ENCODE measurements around the gene PTPRN2.

PTPRN2 gene

DNA sequence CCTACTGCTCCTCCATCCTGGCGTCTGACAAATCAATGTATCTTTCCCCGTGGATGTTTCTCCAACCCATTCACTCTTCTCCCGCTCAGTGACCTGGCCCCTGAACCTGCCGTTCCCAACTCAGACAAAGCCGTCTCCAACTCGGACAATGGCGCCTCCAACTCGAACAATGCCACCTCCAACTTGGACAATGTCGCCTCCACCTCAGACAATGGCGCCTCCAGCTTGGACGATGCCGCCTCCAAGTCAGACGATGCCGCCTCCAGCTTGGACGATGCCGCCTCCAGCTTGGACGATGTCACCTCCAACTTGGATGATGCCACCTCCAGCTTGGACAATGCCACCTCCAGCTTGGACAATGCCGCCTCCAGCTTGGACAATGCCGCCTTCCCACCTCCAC lies 642.2 kb downstream of the PTPRN2 start:
- Histone ChIP-seq H3K27ac (no peak overlapping the region), H3K9ac (no peak overlapping the region), H3K4me3 (ENCODE audit: low read depth, low read length) (no peak overlapping the region), H2AFZ (no peak overlapping the region), H3K79me2 (no peaks in the 10 kb centered on the region), H3K27me3 (ENCODE audit: control insufficient read depth, insufficient read depth, low read length) (no peaks in the 10 kb centered on the region), H3K36me3 (ENCODE audit: control insufficient read depth, insufficient read depth, low read length) (no peaks in the 10 kb centered on the region), H3K4me2 (ENCODE audit: low read length) (no peak overlapping the region), H3K9me3 (ENCODE audit: control insufficient read depth, low read length) (no peaks in the 10 kb centered on the region), H3K4me1 (no peaks in the 10 kb centered on the region)
- TF ChIP-seq CTCF (IDR thresholded peaks at IDR 0.05): no peak

DNA sequence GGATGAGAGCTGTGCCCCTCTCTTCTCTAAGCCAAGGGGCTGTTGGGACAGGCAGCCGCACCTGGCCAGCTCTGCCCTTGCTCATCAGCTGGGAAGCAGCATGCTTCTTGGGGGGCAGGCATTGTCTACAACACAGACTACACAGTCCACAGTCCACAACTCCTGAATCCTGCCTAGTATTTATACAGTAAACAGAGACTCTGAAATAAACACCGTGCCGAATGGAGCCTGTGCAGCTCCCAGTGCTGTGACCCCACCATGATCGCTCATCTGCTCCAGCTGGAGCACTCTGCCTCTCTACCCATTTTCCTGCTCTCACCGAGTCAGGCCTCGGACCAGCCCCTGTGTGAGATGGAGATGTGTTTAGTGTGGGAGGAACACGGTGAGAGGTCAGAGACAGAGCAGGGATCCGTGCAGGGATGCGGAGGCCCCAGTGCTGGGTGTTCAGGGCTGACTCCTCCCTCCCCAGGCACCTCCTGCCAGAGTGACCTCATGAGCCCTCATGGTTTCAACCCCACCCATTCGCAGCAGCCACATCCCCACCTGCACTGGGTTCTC lies 642.8 kb downstream of the PTPRN2 start:
- no peak overlapping the region for H3K9ac ChIP-seq
- H3K27ac ChIP-seq: no peak overlapping the region
- H3K36me3 ChIP-seq (ENCODE audit: control insufficient read depth, insufficient read depth, low read length): no peaks in the 10 kb centered on the region
- H3K9me3 ChIP-seq (ENCODE audit: control insufficient read depth, low read length): no peaks in the 10 kb centered on the region
- no peaks in the 10 kb centered on the region for H3K4me1 ChIP-seq
- H3K27me3 ChIP-seq (ENCODE audit: control insufficient read depth, insufficient read depth, low read length): no peaks in the 10 kb centered on the region
- no peak overlapping the region for H2AFZ ChIP-seq
- no peaks in the 10 kb centered on the region for H3K79me2 ChIP-seq
- H3K4me3 ChIP-seq (ENCODE audit: low read depth, low read length): no peak overlapping the region
- TF ChIP-seq CTCF (IDR thresholded peaks at IDR 0.05): no peak
- no peak overlapping the region for H3K4me2 ChIP-seq (ENCODE audit: low read length)

DNA sequence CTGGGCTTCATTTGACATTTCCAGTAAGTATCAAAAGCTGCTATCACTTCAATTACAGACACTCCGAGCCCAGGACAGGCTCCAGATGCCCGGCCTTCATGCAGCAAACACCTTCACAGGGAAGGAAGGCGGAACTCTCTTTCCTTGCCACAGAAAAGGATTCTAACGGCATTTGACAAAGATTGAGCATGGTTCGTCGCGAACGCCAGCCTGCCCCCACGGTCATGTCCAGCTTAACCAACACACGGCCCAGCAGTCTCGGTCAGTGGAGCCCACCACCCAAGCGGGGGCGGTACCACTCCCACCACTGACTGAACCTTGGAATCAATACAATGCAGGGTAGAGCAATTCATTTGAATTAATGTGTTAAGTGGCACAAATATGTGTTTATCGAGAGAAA lies 643.6 kb downstream of the PTPRN2 start:
- no peaks in the 10 kb centered on the region for H3K9me3 ChIP-seq (ENCODE audit: control insufficient read depth, low read length)
- H3K4me1 ChIP-seq: no peaks in the 10 kb centered on the region
- H3K36me3 ChIP-seq (ENCODE audit: control insufficient read depth, insufficient read depth, low read length): no peaks in the 10 kb centered on the region
- no peak for TF ChIP-seq CTCF (IDR thresholded peaks at IDR 0.05)
- no peak overlapping the region for H3K4me2 ChIP-seq (ENCODE audit: low read length)
- H3K27ac ChIP-seq: no peak overlapping the region
- no peaks in the 10 kb centered on the region for H3K27me3 ChIP-seq (ENCODE audit: control insufficient read depth, insufficient read depth, low read length)
- H2AFZ ChIP-seq: no peak overlapping the region
- H3K79me2 ChIP-seq: no peaks in the 10 kb centered on the region
- H3K4me3 ChIP-seq (ENCODE audit: low read depth, low read length): no peak overlapping the region
- H3K9ac ChIP-seq: no peak overlapping the region

DNA sequence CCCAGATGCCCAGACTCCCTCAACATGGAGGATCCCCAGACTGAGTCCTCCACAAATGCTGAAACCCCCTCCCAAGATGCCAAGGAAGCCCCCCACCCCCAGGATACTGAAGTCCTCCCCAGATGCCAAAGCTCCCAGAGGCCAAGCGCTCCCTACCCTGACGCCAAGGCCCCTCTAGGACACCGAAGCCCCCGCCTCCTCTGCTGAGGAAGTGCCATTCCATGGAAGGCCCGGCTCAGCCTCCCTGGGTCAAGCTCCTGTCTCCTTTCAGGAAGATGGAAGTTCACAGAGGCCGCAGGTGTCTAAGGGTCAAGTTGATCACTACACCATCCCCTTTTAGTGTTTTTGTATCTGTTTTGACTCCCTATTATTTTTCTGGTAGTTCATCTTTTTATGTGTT lies 644.1 kb downstream of the PTPRN2 start:
- Histone ChIP-seq H3K4me2 (ENCODE audit: low read length) (no peak overlapping the region), H3K36me3 (ENCODE audit: control insufficient read depth, insufficient read depth, low read length) (no peaks in the 10 kb centered on the region), H3K79me2 (no peaks in the 10 kb centered on the region), H3K4me3 (ENCODE audit: low read depth, low read length) (no peak overlapping the region), H3K9me3 (ENCODE audit: control insufficient read depth, low read length) (no peaks in the 10 kb centered on the region), H3K27ac (no peak overlapping the region), H2AFZ (no peak overlapping the region), H3K9ac (no peak overlapping the region), H3K4me1 (no peaks in the 10 kb centered on the region), H3K27me3 (ENCODE audit: control insufficient read depth, insufficient read depth, low read length) (no peaks in the 10 kb centered on the region)
- TF ChIP-seq CTCF (IDR thresholded peaks at IDR 0.05): no peak

- no peaks in the 10 kb centered on the region for H3K79me2 ChIP-seq
- no peak overlapping the region for H3K27ac ChIP-seq
- H2AFZ ChIP-seq: no peak overlapping the region
- TF ChIP-seq CTCF (IDR thresholded peaks at IDR 0.05): no peak
- no peaks in the 10 kb centered on the region for H3K9me3 ChIP-seq (ENCODE audit: control insufficient read depth, low read length)
- H3K36me3 ChIP-seq (ENCODE audit: control insufficient read depth, insufficient read depth, low read length): no peaks in the 10 kb centered on the region
- no peak overlapping the region for H3K9ac ChIP-seq
- no peak overlapping the region for H3K4me2 ChIP-seq (ENCODE audit: low read length)
- H3K4me3 ChIP-seq (ENCODE audit: low read depth, low read length): no peak overlapping the region
- no peaks in the 10 kb centered on the region for H3K27me3 ChIP-seq (ENCODE audit: control insufficient read depth, insufficient read depth, low read length)
- H3K4me1 ChIP-seq: no peaks in the 10 kb centered on the region
Observed at GRCh38 chr7:157941210-157941609, 646.4 kb downstream of the PTPRN2 start.

All from parathyroid adenoma (tissue), 2 donors.